Left lung (tissue), 10 donors: ENCODE results near the gene SGF29. TPM values are rescaled to one million over a fixed set of nuclear protein-coding genes. Genes with fewer than 3 reads are reported as not detected.
A peak's percentile ranks its signal among the peaks of the same experiment; 100 is the strongest.
"Not testable (repeated sequence)": the region's sequence is repeated elsewhere in the genome, so short reads cannot be mapped to it uniquely, and the experiment has no call there.

Source experiments
- ATAC-seq: fragments of 200-7000 bp; cut with Tn5 transposase; one replicate; pipeline ENCODE4 v1.9.1; 2020; ENCODE audit warnings: moderate library complexity
- DNase-seq, 4 donors: peaks; one replicate each; pipeline ENCODE4 v3.0.0-alpha.2; 2013 to 2020
- H3K27ac ChIP-seq, 2 donors: fragments of 200-600 bp; sonication (generic) in 1 of 2; one replicate each; pipeline versions ENCODE4 v1.5.0 to v1.8.0; 2020 to 2021
- H3K27me3 ChIP-seq, 2 donors: fragments of 200-600 bp; sonication (generic) in 1 of 2; one replicate each; pipeline versions ENCODE4 v1.5.0 to v1.8.0; 2020 to 2021
- H3K36me3 ChIP-seq, 2 donors: fragments of 200-600 bp; sonication (generic) in 1 of 2; one replicate each; pipeline versions ENCODE4 v1.5.0 to v1.8.0; 2020 to 2021
- H3K4me1 ChIP-seq, 2 donors: fragments of 200-600 bp; one replicate each; pipeline ENCODE4 v1.8.0; 2021
- H3K4me3 ChIP-seq, 2 donors: fragments of 200-600 bp; sonication (generic) in 1 of 2; one replicate each; pipeline versions ENCODE4 v1.5.0 to v1.8.0; 2020 to 2021; ENCODE audit warnings: mild to moderate bottlenecking in 1 of 2
- H3K9me3 ChIP-seq, 2 donors: fragments of 200-600 bp; sonication (generic) in 1 of 2; one replicate each; pipeline versions ENCODE4 v1.5.0 to v1.8.0; 2020 to 2021
- CTCF ChIP-seq, 2 donors: fragments of 200-600 bp; sonication (generic) in 1 of 2; IDR thresholded peaks; one replicate each; pipeline versions ENCODE4 v1.5.0 to v1.8.0; 2021; ENCODE audit warnings: antibody characterized with exemption in 2 of 2
- intact Hi-C, 2 donors: fragments of 100-400 bp; cut with DNase I; formaldehyde crosslinking; loops; one replicate each; pipeline versions ENCODE4 v1.11.2 to v1.14.2; 2022
- polyA plus RNA-seq, 6 donors: library from polyadenylated mRNA; unstranded; fragments of 120-200 nt; gene quantifications; one replicate each; pipeline ENCODE4 v1.2.1, GENCODE V29; 2013; ENCODE audit not compliant: insufficient read length in 6 of 6
- total RNA-seq, 2 donors: library from RNA; stranded (reverse); fragmentation: NEBNext Ultra II Directional; extraction: Animal tissue kit (Norgen Biotek cat#: 25700); gene quantifications; one replicate each; pipeline ENCODE4 v1.2.1, GENCODE V29; 2021
- donor health status: DM: no; HTN: yes; CAD: no.
- donor health status: DM: no; HTN: no; CAD: no.

The SGF29 gene
- total and polyA plus RNA-seq, 8 donors, result 12.1 to 29.8 (median 21.8) TPM

DNA sequence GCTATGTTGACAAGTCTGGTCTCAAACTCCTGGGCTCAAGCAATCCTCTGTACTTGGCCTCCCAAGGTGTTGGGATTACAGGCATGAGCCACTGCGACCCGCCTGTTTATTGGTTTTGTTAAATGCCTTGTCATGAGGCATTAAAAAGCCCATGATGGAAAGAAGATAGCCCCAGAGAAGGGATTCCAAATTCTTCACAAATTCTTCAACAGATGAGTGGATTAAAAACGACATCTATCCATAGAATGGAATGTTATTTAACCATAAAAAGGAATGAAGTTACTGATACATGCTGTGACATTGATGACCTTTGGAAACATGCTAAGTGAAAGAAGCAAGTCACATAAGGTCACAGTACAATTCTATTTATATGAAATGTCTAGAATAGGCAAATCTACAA is 4.7 kb downstream of the SGF29 start:
- H3K36me3 ChIP-seq, result peaks cover 0 to 15% of the 10 kb centered on the region in 2 donors
- intact Hi-C loops, result no loop called here
- H3K27me3 ChIP-seq, result no peaks in the 10 kb centered on the region
- H3K27ac ChIP-seq, result no peak overlapping the region
- peaks cover 12 to 48% of the 10 kb centered on the region in 2 donors for H3K4me1 ChIP-seq
- no peak for TF ChIP-seq CTCF (IDR thresholded peaks at IDR 0.05)
- ATAC-seq (no peak), DNase-seq (no peak)
- H3K9me3 ChIP-seq, result no peaks in the 10 kb centered on the region
- no peak overlapping the region for H3K4me3 ChIP-seq

- H3K4me3 ChIP-seq, result no peak overlapping the region
- peaks cover 8 to 20% of the 10 kb centered on the region in 2 donors for H3K4me1 ChIP-seq
- DNase-seq (no peak), ATAC-seq (peak; percentile 74)
- H3K9me3 ChIP-seq, result peaks cover 0 to 2% of the 10 kb centered on the region in 2 donors
- intact Hi-C loops, result no loop called here
- no peak for TF ChIP-seq CTCF (IDR thresholded peaks at IDR 0.05)
- H3K27me3 ChIP-seq, result no peaks in the 10 kb centered on the region
- H3K27ac ChIP-seq, result peak overlapping the region; percentile 8 to 26
- peaks cover 0 to 15% of the 10 kb centered on the region in 2 donors for H3K36me3 ChIP-seq
Observed at GRCh38 chr16:28561557-28562187, 8.0 kb downstream of the SGF29 start.

GRCh38 chr16:28562199-28562598 is 8.5 kb downstream of the SGF29 start:
- DNase-seq (no peak), ATAC-seq (no peak)
- Histone ChIP-seq H3K27ac (peak overlapping the region; percentile 8 to 26), H3K9me3 (peaks cover 0 to 7% of the 10 kb centered on the region in 2 donors), H3K4me1 (peaks cover 8 to 20% of the 10 kb centered on the region in 2 donors), H3K36me3 (peaks cover 0 to 15% of the 10 kb centered on the region in 2 donors), H3K27me3 (no peaks in the 10 kb centered on the region), H3K4me3 (no peak overlapping the region)
- intact Hi-C loops, result no loop called here
- no peak for TF ChIP-seq CTCF (IDR thresholded peaks at IDR 0.05)

GRCh38 chr16:28563218-28563617 is 9.5 kb downstream of the SGF29 start:
- peaks cover 0 to 12% of the 10 kb centered on the region in 2 donors for H3K9me3 ChIP-seq
- DNase-seq (no peak), ATAC-seq (no peak)
- no peak overlapping the region for H3K27ac ChIP-seq
- peaks cover 0 to 10% of the 10 kb centered on the region in 2 donors for H3K36me3 ChIP-seq
- intact Hi-C loops, result no loop called here
- H3K4me3 ChIP-seq, result no peak overlapping the region
- no peaks in the 10 kb centered on the region for H3K27me3 ChIP-seq
- H3K4me1 ChIP-seq, result peaks cover 8 to 20% of the 10 kb centered on the region in 2 donors
- no peak for TF ChIP-seq CTCF (IDR thresholded peaks at IDR 0.05)

DNA sequence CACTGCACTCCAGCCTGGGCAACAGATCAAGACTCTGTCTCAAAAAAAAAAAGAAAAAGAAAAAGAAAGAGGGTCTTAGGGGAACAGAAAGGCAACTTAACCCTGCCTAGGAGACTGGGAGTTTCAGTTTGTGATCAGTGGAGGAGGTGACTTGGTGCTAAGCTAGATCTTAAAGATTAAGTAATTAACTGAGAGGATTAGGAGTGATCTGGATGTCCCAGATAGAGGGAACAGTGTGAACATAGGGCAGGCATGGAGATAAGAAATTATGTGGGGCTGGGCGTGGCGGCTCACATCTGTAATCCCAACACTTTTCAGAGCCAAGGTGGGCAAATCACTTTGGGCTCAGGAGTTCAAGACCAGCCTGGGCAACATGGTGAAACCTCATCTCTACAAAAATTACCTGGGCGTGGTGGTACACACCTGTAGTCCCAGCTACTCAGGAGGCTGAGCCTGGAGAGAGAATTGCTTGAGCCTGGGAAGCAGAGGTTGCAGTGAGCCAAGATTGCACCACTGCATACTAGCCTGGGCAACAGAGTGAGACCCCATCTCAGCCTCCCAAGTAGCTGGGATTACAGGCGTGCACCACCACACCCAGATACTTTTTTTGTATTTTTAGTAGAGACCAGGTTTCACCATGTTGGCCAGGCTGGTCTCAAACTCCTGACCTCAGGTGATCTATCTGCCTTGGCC is 12.7 kb downstream of the SGF29 start:
- H3K4me3 ChIP-seq, DNase-seq, H3K36me3 ChIP-seq, H3K27ac ChIP-seq, H3K27me3 ChIP-seq, intact Hi-C loops, ATAC-seq: not testable (repeated sequence)
- H3K9me3 ChIP-seq, result peaks cover 0 to 12% of the 10 kb centered on the region in 2 donors
- peaks cover 8 to 15% of the 10 kb centered on the region in 2 donors for H3K4me1 ChIP-seq
